Measurements from ENCODE around the gene SIM1.

DNA sequence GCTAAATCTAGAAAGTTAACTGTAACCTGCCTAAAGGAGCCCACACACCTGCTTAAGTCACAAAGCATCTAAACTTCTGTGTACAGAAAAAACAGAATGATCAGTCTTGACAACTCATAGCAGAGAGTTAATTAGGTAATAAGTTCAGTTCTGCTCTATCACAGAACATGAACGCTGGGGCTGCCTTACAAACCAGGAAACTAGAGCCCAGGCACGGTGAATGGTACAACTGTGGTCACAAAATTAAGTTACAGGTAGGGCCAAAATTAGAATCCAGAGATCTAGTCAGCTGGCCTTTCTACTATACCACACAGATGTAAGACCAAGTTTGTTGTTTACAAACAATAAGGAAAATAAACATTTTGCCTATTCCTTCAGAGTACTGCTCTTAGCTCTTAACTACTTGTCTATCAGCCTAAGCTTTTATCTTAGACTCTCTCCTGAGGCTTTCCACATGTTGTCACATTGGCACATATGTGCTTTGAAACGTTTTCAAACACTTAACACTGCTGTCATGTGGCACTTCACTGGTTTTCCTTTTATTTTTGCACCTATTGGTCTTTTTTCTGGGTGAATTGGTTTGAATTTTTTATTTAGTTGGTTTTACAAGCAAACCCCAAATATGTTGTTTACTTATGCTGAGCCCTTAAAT is 75.7 kb downstream of the SIM1 start:
- TF ChIP-seq, protein P1, sequence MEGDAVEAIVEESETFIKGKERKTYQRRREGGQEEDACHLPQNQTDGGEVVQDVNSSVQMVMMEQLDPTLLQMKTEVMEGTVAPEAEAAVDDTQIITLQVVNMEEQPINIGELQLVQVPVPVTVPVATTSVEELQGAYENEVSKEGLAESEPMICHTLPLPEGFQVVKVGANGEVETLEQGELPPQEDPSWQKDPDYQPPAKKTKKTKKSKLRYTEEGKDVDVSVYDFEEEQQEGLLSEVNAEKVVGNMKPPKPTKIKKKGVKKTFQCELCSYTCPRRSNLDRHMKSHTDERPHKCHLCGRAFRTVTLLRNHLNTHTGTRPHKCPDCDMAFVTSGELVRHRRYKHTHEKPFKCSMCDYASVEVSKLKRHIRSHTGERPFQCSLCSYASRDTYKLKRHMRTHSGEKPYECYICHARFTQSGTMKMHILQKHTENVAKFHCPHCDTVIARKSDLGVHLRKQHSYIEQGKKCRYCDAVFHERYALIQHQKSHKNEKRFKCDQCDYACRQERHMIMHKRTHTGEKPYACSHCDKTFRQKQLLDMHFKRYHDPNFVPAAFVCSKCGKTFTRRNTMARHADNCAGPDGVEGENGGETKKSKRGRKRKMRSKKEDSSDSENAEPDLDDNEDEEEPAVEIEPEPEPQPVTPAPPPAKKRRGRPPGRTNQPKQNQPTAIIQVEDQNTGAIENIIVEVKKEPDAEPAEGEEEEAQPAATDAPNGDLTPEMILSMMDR (IDR thresholded peaks at IDR 0.05; ENCODE audit: poor library complexity): no peak
- TF ChIP-seq EZH2phosphoT487 (IDR thresholded peaks at IDR 0.05; ENCODE audit: low read depth, severe bottlenecking, unreplicated experiment) (no peak), EZH2 (IDR thresholded peaks at IDR 0.05; ENCODE audit: borderline replicate concordance) (no peak)

All from hepatocyte (in vitro differentiated cells).